Measurements from ENCODE around the gene SLC26A9.
"Not testable (repeated sequence)": the region's sequence is repeated elsewhere in the genome, so short reads cannot be mapped to it uniquely, and the experiment has no call there.

The SLC26A9 gene

GRCh38 chr1:205889006-205889405 is 54.2 kb downstream of the SLC26A9 start:
- not testable (repeated sequence) for DNase-seq

- no peak for DNase-seq
These were observed 59.5 kb downstream of the SLC26A9 start for GRCh38 chr1:205883792-205884191.

GRCh38 chr1:205880923-205881322 is 62.3 kb downstream of the SLC26A9 start:
- DNase-seq, result no peak

GRCh38 chr1:205879974-205880373 is 63.3 kb downstream of the SLC26A9 start:
- no peak for DNase-seq

- DNase-seq, result no peak
These were observed 65.2 kb downstream of the SLC26A9 start for GRCh38 chr1:205878026-205878425.

- DNase-seq, result not testable (repeated sequence)
These were observed 70.1 kb downstream of the SLC26A9 start for GRCh38 chr1:205873148-205873547.

- DNase-seq, result no peak
These were observed 73.0 kb downstream of the SLC26A9 start for GRCh38 chr1:205870236-205870635.
